ENCODE results near the gene RTN4RL1.
"Not testable (repeated sequence)": the region's sequence is repeated elsewhere in the genome, so short reads cannot be mapped to it uniquely, and the experiment has no call there.

The RTN4RL1 gene

GRCh38 chr17:2008332-2009126 is 16.6 kb downstream of the RTN4RL1 start:
- peak in 1 of 51 donors; percentile 74 for DNase-seq

- DNase-seq, result no peak
These were observed 20.6 kb downstream of the RTN4RL1 start for GRCh38 chr17:2004435-2004952.

DNA sequence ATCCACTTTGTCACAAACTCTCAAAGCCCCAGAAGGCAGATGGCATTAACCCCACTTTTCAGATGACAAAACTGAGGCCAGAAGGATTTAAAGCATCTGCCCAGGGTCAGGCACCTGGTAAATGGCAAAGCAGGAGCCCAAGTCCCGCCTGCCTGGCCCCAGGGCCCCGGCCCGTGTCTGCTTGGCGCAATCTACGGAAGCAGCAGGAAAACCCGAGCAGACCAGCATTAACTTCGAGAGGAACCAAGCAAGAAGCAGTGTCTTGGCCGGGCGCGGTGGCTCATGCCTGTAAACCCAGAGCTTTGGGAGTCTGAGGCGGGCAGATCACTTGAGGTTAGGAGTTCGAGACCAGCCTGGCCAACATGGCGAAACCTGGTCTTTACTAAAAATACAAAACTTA is 21.6 kb downstream of the RTN4RL1 start:
- no peak for DNase-seq

GRCh38 chr17:2002767-2003329 is 22.3 kb downstream of the RTN4RL1 start:
- peak in 2 of 51 donors; percentile 24 to 45 for DNase-seq

- peak in 27 of 51 donors; percentile 9 to 70 (median 42) for DNase-seq
These were observed 25.4 kb downstream of the RTN4RL1 start for GRCh38 chr17:1999557-2000251.

GRCh38 chr17:1997927-1998742 is 27.0 kb downstream of the RTN4RL1 start:
- no peak for DNase-seq

DNA sequence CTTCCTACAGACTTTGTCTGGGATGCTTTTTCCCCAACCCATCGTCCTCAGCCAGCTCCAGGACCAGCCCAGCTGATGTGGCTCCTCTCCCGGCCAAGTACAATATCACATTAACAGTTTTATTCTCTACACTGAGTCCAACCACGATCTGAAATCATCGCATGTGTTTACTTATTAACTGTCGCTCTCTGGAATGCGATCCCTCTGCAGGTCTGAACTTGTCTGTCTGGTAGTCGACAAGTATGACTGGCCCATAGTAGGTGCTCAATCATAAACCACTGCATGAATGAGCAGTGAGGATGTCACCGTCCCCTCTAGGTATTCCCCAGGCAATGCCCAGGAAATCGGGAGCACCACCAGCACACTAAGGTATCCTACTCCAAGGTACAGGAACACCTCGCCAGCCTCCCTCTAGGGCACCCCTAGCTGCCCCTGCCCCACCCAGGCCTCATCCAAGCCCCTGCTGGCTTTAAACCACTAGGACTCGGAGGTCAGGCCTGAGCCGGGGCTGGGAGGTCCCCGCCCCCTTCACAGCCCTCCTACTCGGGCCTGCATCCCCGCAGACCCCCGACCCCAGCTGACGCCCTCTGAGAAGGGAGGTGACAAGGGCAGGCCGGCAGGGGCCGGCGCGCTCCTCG is 27.7 kb downstream of the RTN4RL1 start:
- no peak for DNase-seq

- no peak for DNase-seq
These were observed 28.3 kb downstream of the RTN4RL1 start for GRCh38 chr17:1996800-1997288.

- no peak for DNase-seq
These were observed 29.0 kb downstream of the RTN4RL1 start for GRCh38 chr17:1995907-1996799.

DNA sequence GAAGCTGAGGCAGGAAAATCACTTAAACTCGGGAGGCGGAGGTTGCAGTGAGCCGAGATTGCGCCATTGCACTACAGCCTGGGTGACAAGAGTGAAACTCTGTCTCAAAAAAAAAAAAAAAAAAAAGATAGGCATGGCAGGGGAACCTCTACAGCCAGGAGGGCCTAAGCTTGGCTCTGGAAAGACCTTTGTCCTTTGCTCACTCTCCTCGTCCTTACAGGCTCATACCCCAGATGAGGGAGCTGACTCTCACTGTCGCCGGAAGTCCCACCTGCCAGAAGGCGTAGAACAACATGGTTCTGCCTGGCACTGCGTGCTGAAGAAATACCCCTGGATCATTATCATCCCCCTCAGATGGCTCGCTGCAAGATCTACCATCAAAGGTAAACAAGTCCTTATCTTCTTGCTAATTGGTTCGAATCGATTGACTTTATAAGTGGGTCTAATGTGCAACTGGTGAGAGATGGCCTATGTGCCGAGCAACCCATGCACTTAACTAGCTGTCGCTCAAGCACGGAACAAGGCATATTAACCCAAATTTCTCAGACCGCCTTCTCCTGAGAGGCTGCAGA is 29.7 kb downstream of the RTN4RL1 start:
- no peak for DNase-seq

DNA sequence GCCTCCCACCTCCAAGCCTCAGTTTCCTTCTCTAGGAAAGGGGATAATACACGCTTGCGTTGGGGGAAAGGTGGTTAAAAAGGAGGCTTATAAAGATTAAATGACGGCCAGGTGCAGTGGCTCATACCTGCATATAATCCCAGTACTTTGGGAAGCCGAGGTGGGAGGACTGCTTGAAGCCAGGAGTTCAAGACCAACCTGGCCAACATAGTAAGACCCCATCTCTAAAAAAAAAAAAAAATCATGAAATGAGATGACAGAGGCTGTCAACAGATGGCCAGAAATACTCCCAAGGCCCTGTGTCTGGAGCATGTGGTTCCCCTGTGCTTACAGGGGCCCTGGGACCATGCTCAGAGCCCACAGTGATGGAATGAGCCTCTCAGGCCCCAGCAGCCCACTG is 30.4 kb downstream of the RTN4RL1 start:
- no peak for DNase-seq

- DNase-seq, result peak in 21 of 51 donors; percentile 11 to 65 (median 28)
These were observed 32.6 kb downstream of the RTN4RL1 start for GRCh38 chr17:1992541-1992940.

DNA sequence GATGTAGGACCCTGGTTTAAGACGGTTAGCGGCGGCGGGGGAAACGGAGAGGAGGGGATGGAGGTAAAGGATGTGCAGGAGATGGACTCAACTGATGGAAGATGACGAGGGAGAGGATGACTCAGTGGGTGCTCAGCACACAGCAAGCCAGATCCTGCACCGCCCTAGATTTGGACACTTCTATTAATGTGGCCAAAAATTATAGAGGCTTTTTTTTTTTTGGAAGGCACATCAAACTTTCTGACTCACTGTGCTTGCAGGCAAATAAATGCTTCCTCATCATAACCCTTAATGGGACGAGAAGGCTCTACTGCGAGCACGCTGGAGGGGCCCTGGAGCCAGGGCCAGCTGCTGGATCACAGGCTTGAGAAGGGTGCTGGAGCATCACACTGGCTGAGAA is 36.0 kb downstream of the RTN4RL1 start:
- peak in 1 of 51 donors; percentile 55 for DNase-seq

DNA sequence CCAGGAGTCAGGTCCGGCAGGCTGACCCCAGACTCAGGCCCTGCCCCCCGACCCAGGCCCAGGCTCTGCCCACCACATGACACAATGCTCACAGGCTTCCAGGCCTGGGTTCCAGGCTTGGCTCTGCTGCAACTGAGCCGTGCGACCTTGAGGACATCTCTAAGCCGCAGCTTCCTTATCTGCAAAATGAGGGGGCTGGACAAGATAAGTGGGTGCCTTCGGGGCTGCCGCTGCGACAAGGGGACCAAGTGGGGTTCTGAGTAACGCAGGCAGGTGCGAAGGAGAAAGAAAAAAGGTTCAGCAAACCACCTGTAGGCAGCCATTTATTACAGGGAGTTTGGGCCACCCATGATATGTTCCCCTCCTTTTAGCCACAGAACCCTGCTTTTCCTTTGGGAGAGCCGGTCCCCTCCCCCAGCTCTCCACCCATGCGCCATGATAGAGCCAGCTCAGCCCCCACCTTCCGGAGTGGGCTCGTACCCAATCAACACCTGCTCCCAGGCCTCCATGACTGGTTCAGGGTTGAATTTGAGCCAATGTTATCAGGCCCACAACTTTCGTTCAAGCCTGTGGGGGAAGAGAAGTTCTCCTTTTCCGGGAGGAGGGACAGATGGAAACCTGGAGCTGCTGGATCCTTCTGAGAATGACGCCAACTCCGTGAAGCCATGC is 38.2 kb downstream of the RTN4RL1 start:
- DNase-seq, result peak in 1 of 51 donors; percentile 76

- no peak for DNase-seq
These were observed 39.4 kb downstream of the RTN4RL1 start for GRCh38 chr17:1985686-1986085.

DNA sequence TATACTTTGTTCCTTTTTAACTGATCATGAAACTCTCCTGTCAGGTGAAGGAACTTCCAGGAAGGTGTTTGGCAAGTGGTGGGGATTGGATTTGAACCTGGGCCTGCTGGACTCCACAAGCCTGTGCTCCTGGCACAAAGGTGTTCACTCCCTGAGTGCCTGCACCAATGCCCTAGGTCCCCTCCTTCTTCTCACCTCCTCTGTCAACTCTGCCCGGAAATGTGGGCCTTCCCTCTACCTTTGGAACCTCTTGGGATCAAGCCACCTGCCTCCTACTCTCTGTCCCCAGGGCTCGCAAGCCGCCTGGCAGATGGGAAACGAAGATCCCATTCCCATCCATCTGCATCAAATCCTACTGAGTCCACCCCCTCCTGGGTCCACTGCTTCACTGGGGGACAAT is 40.0 kb downstream of the RTN4RL1 start:
- no peak for DNase-seq

- DNase-seq, result not testable (repeated sequence)
These were observed 42.3 kb downstream of the RTN4RL1 start for GRCh38 chr17:1982793-1983366.

DNA sequence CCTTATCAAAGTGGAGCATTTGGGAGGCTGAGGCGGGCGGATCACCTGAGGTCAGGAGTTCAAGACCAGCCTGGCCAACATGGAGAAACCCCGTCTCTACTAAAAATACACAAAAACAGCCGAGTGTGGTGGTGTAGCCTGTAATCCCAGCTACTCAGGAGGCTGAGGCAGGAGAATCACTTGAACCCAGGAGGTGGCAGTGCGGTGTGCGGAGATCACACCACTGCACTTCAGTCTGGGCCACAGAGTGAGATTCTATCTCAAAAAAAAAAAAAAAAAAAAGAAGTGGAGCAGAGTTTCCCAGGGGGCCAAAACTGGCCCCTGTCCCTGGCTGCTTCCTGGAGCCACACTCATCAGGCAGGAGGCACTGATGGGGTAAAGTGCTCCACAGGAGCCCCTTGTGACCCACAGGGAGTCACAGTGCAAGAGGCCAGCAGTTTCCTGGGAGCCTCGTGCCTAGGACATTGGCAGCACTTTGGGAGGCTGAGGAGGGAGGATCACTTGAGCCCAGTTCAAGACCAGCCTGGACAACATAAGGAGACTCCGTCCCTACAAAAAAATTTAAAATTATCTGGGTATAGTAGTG is 44.4 kb downstream of the RTN4RL1 start:
- no peak for DNase-seq
